ENCODE measurements around the gene PRR22.

Gene PRR22

GRCh38 chr19:5784581-5785147 is at the start of gene PRR22:
PRR22 (minus strand) TSS chr19:5784746; CDS start chr19:5784660, 86 bp downstream.
- no peak for DNase-seq (ENCODE audit: low spot score)

GRCh38 chr19:5832527-5833216 is 48.1 kb upstream of the PRR22 start:
- DNase-seq (ENCODE audit: low spot score) = no peak

DNA sequence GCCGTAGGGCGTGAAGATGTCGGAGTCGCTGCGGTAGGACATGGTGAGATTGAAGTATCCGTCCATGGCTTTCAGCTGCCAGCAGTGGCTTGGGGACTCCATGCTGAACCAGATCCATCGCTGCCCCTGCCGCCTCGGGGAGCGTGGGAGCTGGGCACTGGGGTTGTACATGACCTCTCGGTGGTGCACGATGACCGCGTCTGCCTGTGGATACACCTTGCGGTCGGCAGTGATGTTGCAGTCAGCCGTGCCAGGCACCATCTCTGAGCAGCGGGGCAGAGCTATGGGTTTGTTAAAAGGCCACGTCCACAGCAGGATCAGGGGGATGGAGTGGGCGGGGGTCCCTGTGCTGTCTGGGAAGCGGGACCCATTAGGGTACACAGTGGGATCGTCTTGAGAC is 47.5 kb upstream of the PRR22 start:
- DNase-seq (ENCODE audit: low spot score) = no peak

GRCh38 chr19:5831159-5831558 is 46.6 kb upstream of the PRR22 start:
- DNase-seq (ENCODE audit: low spot score) = no peak

GRCh38 chr19:5829567-5830310 is 45.2 kb upstream of the PRR22 start:
- no peak for DNase-seq (ENCODE audit: low spot score)

DNA sequence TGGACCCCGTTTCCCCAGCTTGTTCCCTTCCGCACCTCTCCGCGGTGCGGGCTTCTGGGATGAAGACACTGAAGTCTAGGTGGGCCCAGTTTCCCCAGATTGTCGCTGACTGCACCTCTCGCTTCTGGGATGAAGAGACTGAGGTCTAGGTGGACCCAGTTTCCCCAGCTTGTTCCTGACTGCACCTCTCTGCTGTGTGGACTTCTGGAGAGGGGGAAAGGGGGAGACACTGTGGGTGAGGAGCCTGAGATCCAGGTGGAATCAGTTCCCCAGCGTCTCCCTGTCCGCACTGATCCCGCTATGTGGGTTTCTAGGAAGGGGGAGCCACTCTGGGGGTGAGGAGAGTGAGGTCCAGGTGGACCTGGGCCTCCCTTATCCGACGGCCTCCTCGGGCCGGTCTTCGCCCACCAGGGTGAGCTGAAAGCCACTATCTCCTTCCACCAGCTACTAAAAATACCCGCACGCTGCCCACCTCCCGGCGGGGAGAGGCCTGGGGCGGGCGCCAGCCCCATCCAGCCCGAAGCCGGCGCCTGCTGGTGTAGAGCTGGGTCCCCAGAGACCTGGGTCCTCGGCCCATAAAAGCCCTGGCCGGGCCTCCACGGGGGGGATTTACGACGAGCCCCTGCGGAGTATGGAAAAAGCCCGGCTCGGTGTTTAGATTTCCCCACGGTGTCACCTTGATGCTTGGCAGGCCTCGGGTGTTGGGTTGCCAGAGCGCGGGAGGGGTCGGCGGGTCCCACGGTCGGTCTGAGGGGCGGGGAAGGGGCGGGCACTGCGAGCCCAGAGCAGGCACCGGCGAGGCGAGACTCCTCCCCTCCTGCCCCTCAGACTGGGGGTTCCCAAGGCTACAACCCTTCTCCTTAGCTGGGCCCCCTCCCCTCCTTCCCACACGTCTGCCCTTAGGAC is 44.4 kb upstream of the PRR22 start:
- DNase-seq (ENCODE audit: low spot score) = no peak

- DNase-seq (ENCODE audit: low spot score) = peak; percentile 91
Measured at GRCh38 chr19:5827891-5828660, 43.5 kb upstream of the PRR22 start.

DNA sequence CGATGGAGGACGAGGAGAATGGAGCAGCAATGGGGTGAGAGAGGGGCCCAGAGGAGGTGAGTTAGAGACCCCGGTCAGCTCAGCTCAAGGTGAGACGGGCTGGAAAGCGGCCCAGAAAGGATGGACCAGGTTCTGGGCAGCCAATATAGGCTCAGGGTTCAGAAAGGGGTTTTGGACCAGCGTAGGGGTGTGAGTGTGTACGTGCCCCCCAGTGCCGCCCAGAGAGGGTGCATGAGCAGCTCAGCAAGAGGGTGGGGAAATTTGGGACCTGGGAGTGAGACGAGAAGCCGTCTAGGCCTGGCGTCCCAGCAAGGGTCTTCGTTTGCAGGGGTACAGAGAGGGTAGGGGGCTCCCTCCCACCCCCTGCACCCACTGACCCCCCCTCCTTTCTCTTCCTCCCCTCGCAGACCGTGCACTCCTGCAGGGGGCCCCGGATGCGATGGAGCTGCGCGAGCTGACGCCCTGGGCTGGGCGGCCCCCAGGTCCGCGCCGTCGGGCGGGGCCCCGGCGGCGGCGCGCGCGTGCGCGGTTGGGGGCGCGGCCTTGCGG is 42.9 kb upstream of the PRR22 start:
- DNase-seq (ENCODE audit: low spot score) = no peak

GRCh38 chr19:5826531-5827341 is 42.2 kb upstream of the PRR22 start:
- no peak for DNase-seq (ENCODE audit: low spot score)

- no peak for DNase-seq (ENCODE audit: low spot score)
Measured at GRCh38 chr19:5825178-5825577, 40.6 kb upstream of the PRR22 start.

DNA sequence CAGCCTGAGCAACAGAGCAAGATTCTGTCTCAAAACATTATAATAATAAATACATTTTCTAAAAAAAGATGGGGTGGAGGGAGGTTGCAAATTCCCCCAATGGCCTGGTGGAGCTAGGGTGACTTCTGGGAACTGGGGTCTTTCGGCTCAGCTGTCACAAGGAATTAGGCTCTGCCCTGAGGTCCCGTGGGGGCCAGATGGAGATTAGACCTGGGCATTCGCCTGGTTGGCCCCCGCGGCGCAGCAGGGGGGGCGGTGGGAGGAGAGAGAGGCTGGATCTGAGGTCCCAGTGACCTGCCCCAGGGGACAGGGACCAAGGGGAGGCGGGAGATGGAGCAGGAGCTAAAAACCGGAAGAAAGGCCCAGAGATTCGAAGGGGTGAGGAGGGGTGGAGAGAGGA is 40.2 kb upstream of the PRR22 start:
- DNase-seq (ENCODE audit: low spot score) = no peak

DNA sequence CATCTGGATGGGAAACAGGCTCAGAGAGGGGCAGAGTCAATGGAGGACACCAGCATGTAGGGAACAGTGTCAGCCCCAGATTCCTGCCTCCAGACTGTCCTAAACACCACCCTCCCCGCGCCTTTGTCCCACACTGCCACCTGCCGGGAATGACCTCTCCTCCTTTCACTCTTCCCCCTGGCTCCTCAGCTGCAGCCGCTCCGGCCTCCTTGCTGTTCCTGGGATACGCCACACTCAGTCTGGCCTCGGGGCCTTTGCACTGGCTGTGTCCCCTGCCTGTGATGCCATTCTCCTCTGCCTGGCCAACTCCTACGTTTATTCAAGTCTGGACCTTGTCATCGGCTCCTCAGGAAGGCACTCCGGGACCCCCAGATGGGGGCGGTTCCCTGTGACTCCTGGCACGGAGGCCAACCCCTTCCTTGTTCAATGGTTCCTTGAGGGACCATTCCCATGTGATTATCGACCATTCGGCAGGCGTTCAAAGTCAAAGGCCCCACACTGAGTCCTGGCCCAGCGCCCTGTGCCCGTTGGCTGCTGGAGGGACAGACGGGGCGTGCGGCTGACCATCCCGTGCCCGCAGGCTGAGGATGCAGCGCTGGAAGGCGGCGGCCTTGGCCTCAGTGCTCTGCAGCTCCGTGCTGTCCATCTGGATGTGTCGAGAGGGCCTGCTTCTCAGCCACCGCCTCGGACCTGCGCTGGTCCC is 39.2 kb upstream of the PRR22 start:
- no peak for DNase-seq (ENCODE audit: low spot score)

- no peak for DNase-seq (ENCODE audit: low spot score)
Measured at GRCh38 chr19:5822181-5822844, 37.8 kb upstream of the PRR22 start.

- DNase-seq (ENCODE audit: low spot score) = no peak
Measured at GRCh38 chr19:5821521-5822180, 37.1 kb upstream of the PRR22 start.

- no peak for DNase-seq (ENCODE audit: low spot score)
Measured at GRCh38 chr19:5820785-5821184, 36.2 kb upstream of the PRR22 start.

GRCh38 chr19:5818594-5818993 is 34.0 kb upstream of the PRR22 start:
- DNase-seq (ENCODE audit: low spot score) = no peak

GRCh38 chr19:5817218-5817617 is 32.7 kb upstream of the PRR22 start:
- DNase-seq (ENCODE audit: low spot score) = no peak

DNA sequence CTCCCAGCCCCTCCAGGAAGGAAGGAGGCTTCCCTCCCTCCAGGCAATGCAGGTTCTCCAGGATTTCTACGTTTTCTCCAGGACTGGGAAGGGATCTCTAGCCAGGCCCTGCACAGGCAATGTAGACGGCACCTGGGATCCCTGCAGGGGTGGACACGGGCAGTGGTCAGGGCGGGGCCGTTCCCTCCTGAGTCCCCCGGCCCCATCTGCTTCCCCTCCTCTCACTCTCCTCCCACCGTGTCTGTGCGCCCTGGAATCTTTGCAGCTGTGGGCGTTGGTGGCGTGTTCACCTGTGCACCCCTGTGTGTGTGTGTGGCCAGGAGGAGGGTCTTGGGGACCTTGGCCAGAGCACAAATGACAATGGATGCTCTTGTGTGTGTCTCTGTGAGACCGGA is 30.3 kb upstream of the PRR22 start:
- no peak for DNase-seq (ENCODE audit: low spot score)
